Stimulated activated CD4-positive, alpha-beta T cell treated with anti-CD3 and anti-CD28 coated beads, Interleukin-15, amount 100 ng/mL, for 1 hour (primary cell): ENCODE results near the gene SLC25A12.
"Not testable (repeated sequence)": the region's sequence is repeated elsewhere in the genome, so short reads cannot be mapped to it uniquely, and the experiment has no call there.

Source experiments
- DNase-seq, 2 donors: peaks; one replicate each; pipeline ENCODE4 v3.0.0-alpha.2; 2020; ENCODE audit warnings: low read depth in 1 of 2, low spot score in 1 of 2

SLC25A12 gene

DNA sequence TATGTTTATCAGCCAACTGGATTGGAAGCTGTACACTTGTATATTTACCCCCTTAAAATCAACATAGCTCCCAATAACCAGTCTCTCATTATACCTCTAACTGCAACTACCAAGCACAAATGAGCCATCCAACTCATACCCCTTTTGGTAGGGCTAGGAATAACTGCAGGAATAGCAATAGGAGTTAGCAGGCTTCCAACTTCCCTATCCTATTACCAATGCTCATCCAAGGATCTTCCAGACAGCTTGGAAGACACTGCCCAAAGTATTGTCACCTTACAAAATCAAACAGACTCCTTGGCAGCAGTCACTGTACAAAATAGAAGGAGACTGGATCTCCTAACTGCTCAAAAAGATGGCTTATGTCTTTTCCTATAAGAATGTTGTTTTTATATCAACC is 61.6 kb downstream of the SLC25A12 start:
- DNase-seq = no peak

DNA sequence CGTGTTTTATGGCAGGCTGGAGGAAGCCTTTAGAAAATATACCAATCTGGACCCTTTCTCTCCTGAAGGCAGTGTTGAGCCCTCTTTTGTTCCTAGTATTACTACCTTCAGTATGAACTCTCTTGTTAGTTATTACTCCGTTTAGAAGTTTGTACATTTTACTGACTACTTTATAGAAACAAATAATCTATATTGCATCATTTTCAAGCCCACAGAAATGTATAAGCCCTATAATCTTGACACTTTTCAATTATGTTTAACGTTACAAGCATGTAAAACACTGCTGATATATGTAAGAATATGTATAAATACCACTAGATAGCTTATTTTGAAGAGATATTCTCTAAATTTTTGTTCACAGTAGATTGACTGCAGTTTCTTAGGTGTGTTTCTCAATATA is 64.0 kb downstream of the SLC25A12 start:
- no peak for DNase-seq

DNA sequence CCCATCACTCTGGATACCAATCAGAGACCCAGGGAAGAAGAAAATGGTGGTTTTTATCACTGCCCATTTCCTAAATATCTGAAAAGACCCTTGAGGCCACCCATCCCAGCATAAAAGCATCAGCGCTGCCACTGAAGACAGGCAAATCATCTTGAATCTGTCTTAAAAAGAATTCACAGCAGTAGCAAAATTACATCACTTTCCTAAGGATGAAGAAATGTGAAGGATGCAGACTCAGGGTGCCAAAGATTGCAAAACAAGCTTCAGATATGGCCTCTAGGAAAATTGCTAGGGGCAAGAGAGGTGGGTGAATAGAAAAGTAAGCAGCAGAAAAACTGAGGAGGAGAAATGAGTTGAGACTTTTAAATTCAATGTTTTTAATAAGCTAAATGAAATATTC is 70.0 kb downstream of the SLC25A12 start:
- no peak for DNase-seq

DNA sequence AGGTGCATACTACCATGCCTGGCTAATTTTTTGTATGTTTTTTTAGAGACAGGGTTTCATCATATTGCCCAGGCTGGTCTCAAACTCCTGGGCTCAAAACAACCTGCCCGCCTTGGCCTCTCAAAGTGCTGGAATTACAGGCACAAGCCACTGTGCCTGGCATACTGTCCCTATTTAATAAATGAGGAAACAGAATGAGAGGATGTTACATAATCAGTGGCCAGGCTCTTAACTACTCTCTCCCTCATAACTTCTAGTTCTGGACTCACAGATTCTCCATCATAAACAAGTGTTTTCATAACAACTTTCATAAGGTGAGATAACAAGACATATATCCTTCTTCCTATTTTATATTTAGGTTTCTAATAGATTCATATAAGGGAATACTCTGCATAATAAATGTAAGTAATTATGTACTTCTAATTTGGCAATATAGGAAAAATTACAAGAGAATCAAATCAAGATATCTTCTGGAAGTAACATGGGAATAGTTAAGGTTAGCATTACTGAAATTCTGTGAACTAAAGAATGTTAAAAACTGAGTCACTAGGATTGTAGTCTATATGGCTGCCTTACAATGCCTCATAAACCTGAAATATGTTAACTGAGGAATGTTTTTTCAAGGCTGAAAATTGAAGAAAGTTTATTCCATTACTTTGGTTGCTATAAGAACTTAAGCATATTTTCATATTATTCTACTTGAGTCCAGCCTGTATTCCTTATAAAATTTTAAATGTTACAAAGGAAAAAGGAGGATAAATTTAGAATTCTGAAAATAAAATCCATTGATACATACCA is 71.3 kb downstream of the SLC25A12 start:
- no peak for DNase-seq

DNA sequence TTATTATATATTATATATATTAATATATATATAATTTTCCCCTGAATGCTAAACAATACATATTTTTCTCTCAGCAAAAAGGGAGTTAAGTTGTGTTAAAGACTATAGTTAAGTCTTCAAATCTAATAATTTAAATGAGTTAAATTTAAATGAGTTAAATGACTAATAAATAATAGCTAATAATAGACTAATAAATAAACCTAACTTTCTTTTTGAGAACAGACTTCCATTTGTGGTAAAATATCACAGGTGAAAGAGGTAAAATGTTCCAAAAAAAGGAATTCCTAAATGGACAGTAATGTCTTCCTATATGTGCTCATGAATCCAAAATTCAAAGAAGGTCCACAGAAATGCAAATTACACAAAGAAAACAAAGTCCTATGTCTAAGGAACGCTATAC is 74.6 kb downstream of the SLC25A12 start:
- no peak for DNase-seq

DNA sequence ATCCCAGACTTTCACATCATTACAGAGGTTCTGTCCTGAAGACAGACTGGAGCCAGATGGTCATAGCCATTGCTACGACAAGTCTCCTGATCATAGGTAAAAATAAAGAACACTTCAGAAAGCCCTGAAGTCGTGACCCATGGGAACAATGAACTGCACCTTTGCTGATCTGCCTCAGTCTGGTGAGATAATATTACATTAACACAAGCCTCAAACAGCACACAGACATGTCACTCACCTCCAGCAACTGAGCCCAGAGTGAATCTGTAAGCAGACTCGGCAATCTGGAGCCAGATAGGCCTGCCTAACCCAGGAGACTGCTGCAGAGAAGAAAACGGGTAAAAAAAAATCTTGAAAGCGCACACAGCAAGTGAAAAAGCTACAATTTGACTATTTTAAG is 79.2 kb downstream of the SLC25A12 start:
- DNase-seq = no peak

DNA sequence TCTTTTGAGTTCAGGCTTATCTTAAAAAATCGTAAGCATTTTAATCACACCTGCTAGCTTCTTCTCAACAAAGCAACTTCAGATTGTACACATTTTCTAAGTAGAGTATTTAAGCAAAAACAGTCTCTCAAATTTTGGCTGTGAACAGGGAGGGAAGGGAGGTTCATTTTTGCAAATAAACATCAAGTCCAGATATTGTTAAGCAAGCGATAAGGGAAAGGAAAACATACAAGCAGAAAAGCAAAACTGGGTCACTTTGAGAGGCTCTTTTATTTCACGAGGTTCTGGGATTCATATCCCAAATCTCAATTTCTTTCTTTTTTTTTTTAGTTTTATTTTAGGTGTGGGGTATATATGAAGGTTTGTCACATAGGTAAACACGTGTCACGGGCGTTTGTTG is 79.9 kb downstream of the SLC25A12 start:
- no peak for DNase-seq

DNA sequence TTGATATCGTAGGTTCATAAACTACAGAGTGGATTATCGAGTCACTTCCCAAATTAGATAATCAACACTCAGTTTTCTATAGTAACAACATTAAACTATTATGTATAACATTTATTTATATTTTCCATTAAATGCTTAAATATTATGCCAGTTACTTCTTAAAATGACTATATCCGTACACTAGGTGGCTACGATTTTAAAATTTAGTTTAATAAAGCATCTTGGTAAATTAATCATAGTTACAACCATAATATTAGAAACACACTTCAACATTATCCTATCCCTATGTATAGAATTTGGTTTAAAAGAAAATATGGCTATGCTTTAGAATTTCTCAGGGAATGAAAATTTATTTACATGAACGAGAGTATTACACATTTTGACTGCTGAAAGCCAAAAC is 80.3 kb downstream of the SLC25A12 start:
- no peak for DNase-seq

DNA sequence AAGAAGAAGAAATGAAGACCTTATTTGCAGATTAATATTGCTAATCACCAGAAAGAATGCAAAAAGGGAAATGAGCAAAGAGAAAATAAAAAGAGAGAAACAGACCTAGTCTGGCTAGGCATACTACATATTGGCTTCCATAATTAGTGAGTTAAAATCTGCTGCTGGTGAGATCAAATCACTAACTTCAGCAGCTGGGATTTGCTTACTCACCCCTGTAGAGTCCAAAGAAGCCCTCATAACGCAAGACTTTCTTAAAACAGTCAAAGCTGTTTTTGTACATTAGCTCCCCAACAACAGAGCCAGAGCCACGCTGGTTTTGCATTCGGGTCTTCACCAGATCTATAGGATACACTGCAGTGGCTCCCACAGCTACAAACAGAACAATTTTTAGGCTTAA is 80.9 kb downstream of the SLC25A12 start:
- no peak for DNase-seq

DNA sequence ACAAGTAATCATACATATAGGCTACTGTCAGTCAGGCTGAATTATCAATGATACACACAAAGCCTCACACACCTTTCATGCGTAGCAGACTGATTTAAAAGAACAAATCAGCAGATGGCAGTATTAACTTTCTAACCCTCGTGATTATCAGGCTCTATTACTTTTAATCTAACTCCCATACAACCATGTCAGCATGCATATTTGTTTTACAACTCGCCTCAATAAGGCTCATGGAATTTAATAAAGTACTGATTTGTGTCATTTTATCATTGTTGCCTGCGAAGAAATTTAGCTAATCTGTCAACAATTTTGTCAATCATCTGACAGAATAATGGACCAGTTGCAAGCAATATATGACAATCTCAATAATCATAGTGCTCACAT is 82.8 kb downstream of the SLC25A12 start:
- no peak for DNase-seq

DNA sequence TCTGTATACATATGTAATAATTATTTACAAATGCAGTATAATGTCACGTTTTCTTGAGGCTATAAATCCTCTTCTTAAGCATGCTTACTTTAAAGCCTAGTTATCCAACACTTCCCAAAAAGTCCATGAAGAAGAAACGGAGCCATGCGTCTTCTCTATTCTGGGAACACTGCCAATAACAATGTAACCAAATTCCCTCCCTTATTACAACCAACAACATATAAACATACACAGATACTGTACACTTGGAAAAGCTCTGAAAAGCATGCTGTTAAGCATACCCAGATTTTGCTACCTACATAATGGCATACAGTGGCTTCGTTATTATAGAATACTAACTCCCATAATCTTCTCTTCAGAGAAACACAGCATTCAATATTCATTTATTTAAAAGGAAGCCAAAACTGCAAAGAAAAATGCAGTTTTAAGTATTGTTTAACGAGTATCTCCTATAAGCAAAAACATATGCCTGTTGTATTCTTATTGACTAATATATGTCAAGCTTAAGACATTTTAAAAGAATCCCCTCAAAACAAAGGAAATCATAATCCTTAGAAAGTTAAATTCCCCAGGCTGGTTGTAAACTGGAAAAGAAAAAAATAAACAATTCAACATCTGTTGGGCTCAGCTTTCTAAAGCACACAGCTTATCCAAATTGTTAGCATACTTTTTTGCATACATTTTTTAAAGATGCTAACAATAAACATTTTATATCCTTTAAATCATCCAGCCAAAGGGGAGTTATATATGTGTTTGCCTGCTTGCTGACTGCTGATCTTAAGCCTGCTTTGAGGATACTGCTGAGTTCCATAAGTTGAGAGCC is 83.4 kb downstream of the SLC25A12 start:
- no peak for DNase-seq

DNA sequence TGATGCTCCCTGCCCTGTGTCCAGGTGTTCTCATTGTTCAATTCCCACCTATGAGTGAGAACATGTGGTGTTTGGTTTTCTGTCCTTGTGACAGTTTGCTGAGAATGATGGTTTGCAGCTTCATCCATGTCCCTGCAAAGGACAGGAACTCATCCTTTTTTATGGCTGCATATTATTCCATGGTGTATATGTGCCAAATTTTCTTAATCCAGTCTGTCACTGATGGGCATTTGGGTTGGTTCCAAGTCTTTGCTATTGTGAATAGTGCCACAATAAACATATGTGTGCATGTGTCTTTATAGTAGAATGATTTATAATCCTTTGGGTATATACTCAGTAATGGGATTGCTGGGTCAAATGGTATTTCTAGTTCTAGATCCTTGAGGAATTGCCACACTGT is 85.2 kb downstream of the SLC25A12 start:
- DNase-seq = not testable (repeated sequence)

DNA sequence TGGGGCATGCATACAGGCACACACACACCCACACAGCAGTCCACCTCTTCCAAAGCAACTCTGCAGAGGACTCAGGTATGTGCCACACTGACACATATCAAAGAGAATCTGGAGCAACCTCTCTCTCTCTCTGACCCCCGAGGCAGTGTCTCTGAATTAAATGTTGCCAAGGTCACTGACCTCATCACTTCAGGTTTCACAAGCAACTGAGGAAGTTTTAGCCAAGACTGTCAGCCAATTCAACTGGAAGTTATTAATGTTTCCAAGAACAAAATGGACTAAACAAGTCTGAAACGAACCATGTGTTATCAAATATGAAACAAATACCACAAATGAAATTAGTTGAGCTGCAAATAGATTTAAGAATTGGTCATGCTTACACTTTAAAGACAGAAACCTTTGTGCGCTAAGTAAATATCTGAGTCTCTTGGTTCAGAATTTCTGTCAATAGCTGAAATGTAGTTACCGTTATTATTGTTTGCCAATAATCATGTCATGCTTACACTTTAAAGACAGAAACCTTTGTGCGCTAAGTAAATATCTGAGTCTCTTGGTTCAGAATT is 86.1 kb downstream of the SLC25A12 start:
- no peak for DNase-seq

DNA sequence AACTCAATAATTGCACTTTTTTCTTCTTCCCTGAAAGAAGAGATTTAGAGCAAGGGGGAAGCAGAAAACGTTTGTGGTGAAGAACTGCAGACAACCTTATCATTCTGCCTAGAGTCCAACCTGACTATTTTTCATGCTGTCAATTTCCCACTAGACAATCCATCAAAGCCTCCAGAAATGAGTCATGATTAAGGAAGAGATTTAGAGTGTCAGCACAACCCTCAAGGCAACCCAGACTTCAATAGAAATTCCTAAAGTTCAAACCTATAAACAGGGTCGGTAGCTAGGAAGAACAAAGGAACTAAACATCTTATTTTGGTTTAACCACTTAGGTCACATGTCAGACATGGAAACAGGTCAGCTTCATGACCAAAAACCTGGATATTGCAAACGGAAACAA is 86.9 kb downstream of the SLC25A12 start:
- DNase-seq = no peak

DNA sequence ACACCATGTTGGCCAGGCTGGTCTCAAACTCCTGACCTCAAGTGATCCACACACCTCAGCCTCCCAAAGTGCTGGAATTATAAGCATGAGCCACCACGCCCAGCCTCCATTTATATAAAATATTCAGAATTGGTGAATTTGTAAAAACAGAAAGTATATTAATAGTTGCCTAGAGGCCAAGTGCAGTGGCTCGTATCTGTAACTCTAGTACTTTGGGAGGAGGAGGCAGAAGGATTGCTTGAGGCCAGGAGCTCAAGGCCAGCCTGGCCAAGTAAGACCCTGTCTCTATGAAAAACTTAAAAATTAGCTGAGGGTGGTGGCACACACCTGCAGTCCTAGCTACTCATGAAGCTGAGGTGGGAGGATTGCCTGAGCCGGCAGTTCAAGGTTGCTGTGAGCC is 89.6 kb downstream of the SLC25A12 start:
- DNase-seq = no peak

DNA sequence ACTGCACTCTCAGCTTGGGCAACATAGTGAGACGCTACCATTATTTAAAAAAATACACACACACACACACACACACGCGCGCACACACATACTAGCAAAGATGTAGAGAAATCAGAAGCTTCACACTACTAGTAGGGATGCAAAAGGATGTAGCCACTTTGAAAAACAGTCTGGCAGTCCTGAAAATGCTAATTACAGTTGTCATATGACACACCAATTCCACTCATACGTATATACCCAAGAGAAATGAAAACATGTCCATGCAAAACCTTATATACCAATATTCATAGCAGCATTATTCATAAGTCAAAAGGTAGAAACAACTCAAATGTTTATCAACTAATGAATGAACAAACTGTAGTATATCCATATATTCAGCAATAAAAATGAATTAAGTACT is 90.3 kb downstream of the SLC25A12 start:
- no peak for DNase-seq

DNA sequence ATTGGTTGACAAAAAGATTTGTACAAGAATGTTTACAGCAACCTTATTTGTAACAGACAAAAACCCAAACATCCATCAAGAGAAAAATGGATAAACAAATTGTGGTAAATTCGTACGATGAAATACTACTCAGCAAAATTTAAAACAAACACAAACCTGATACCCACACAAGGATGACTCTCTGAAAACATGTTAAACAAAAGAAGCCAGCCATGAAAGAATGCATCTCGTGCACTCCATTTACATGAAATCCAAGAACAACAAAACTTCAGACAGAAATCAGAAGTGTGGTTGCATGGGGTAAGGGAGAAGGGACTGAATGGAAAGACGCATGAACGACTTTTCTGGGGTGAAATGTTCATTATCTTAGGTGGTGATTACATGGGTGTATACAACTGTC is 93.4 kb downstream of the SLC25A12 start:
- no peak for DNase-seq

DNA sequence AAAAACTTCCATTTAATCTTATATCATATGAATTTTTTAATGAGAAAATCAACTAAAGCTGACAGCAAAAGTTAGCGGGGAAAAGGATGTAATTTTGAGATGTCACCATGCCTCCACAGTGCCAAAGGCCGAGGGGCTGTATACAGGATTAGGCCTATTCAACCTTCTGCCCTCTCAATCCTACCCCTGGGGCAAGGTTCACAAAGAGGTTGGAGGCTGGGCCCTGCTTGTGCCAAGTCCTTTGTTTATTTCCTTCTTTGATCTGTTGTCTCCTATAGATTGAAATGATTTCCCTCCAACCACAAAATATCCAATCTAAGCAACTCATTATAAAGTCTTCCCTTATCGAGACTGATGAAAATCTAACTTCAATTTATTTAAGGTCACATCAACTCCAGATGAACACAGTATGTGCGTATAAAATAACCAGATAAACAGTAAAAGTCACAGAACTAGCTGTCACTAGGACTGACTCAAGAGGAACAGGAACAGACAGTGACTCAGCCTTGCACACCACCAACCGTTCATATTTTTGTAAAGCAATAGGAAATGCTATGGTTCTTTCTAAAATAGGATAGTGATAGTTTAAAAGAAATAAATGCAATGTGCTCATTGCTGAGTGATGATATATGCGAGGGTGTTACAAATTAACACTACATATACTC is 95.8 kb downstream of the SLC25A12 start:
- no peak for DNase-seq

DNA sequence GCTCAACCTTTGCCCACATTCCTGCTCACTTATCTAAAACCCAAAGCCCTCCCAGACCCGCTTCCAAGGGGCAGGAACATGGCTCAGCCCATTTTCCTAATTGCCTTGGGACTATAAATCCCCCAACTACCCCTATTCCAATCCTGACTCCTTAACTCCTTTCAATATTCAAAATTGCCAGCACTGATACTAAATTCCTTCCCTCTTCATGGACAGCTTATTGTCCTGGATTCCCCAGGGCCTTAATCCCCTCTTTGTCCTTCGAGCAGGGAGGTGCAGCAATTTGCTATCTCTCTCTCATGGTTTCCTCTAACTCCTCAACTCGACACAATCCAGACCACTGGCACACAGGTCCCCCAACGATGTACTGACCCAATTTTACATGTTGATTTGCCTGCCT is 99.1 kb downstream of the SLC25A12 start:
- no peak for DNase-seq

DNA sequence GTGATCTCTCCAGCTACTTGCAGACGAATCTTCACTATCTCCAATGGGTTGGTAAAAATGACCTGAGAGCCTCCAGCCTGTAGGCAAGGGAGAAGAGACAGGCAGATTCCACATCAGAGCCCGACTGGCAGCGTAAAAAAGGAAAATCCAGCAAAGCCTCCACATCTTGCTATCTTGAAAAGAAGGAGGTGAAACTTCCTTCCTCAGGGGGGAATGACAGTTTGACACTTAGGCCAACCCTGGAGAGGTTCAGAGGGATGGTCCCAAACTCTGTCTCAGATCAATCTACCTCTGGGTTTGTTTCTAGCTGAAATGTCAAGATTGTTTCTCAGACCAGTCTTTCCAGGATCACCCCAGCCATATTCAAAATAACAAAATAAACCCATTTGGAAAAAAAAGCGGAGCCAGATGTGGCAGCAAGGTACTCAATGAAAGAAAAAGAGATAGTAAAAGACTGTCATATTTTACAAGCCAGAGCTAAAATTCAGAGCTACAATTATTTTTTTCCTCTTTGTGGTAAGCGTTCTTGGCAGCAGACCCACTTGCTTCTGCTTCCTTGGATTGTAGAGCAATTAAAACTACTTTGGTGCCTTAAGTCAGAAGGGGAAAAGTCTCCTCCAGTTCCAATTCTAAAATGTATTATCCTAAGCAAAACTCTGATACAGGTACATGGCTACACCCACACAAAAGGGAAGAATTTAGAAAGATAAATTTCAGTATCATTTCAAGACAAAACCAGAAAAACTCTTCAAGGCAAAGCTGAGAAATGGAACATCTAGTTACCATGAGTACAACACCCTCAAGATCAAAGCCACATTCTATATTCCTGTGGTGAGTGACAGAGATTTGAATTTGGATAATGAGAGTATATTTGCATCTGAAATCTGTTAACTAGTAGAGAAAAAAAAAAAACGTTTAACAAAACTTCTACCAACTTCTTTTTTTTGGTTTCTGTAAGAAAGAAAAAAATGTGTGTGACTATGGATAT is 100.1 kb downstream of the SLC25A12 start:
- no peak for DNase-seq
